GM19023 (cell line): ENCODE measurements around the gene NKD2.
"Not testable (repeated sequence)": the region's sequence is repeated elsewhere in the genome, so short reads cannot be mapped to it uniquely, and the experiment has no call there.

Experiments used
- ATAC-seq: cut with Tn5 transposase; IDR thresholded peaks from one replicate; pipeline ENCODE4 v1.9.1; 2021; ENCODE audit warnings: mild to moderate bottlenecking, moderate library complexity; ENCODE audit not compliant: unreplicated experiment

NKD2 gene

DNA sequence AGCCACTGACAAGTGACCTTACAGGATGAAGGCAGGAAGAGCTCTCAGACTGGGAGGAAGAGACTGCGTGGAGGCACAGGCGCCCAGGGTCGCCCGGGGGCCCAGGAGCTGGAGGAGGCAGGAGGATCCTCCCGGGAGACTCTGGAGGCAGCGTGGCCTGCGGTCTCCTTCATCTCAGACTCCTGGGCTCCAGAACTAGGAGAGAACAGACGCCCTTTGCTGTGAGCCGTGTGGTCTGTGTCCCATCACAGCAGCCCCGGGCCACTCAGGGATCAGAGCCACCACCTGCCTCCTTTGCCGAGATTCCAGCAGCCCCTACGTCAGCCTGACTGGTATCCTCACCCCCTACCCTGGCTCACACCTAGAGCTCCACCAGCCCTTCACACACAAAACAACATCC is 58.1 kb downstream of the NKD2 start:
- ATAC-seq = no peak

DNA sequence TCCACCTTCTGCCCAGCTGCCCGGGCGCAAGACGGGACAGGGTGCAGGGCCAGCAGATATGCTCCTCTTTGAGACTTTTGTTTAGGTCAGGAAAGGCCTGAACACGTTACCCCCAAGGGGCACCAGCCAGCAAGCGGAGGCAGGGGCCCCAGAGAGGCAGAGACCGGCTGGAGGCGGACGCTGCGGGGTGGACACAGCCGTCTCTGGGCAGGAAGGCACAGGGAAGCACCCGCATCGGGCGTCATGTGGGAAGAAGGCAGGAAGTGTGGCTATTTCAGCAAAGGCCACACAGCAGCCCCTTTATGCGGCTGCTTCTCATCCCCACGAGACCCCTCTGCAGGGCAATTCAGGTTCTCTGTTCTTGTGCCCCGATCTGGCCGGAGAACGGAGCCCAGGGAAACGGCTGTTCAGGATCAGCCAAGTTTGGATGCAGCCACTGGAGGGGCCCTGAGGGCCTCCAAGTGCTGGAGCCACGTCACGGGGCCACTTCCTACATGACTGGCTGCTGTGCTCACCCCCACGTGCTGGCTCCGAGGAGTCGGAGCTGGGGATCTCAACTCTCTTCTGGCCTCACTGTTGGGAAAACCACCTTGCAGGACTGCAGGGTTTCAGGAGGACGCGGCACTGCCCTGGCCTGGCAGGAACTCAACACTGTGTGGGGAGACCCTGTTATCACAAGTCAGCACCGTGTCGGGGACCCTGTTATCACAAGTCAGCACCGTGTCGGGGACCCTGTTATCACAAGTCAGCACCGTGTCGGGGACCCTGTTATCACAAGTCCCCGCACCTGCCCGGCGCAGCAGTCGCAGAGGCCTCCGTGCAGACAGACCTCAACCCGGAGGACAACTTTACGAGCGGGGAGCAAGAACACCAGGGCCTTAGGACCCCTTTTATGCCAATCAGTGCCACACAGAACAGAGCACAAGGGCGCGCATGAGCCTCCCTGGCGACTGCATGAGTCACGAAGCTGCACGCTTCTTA is 58.8 kb downstream of the NKD2 start:
- ATAC-seq = no peak

DNA sequence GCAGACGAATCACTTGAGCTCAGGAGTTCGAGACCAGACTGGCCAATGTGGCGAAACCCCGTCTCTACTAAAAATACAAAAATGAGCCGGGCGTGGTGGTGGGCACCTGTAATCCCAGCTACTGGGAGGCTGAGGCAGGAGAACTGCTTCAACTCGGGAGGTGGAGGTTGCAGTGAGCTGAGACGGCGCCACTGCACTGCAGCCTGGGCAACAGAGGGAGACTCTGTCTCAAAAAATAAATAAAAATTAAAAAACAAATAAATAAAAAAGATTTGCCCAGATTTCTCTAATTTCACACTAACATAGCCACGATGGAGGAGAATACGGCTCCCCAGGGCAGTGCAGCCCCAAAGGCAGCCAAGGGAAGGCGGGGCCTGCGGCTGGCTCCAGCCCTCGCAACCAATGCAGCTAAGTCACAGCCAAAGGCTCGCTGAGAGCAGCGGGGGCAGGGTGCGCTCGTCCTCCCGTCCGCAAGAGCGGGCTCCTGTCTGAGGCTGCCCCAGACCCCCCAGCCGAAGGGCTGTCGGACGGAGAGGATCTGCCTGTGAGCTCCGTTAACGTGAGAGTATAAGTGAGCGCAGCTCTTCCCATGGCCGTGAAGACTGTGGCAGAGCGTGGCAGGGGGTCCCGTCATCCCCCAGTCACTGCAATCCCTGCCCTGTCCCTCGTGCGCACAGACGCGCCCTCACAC is 59.7 kb downstream of the NKD2 start:
- ATAC-seq = no peak

DNA sequence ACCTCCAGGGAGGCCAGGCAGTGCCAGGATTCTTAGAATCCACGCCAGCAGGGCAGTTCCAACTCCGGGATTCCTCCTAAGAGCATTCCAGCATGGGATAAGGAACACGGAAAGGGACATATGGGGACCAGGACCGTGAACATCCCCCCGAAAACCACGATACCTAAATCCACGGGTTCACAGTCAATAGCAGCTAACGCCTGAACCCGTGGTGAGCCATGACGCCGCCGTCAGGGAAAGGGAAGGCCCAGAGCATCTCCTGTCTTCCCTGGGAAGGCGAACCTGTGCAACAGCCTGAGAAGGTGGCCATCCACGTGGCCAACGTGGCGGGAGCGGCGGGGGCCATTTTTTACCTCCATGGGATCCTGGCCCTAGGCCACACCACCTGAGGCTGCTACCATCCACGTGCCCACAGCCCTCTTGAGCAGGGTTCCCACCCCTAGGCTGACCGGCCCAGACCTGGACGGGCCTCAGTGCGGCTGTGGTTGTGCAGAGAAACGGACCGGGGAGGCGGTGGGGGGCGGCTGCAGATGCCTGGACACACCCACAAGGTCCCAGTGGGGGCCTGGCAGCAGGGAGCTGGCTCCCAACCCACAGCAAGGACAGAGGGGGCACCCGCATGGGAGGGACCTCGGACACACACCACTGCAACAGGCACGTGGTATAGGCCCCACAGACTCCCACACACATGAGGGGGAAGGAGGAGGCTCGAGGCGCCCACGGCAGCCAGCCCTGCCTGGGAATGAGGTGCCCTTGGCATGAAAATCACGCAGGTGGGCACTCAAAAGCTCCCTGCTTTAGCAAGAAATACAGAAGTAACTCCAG is 60.5 kb downstream of the NKD2 start:
- no peak for ATAC-seq

DNA sequence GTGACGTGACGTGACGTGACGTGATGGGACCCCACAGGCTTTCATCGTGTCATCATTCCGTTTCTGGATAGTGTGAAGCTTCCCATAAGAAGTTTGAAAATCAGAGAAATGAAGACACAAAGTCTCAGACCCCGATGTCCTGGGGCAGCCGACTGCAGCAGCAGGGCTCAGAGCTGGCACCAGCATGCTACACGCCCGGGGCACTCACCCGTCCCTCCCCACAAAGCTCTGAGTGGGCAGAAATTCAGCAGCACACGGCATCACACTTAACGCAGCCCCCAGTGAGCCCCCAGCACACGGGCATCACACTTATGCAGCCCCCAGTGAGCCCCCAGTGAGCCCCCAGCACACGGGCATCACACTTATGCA is 61.1 kb downstream of the NKD2 start:
- ATAC-seq = no peak

DNA sequence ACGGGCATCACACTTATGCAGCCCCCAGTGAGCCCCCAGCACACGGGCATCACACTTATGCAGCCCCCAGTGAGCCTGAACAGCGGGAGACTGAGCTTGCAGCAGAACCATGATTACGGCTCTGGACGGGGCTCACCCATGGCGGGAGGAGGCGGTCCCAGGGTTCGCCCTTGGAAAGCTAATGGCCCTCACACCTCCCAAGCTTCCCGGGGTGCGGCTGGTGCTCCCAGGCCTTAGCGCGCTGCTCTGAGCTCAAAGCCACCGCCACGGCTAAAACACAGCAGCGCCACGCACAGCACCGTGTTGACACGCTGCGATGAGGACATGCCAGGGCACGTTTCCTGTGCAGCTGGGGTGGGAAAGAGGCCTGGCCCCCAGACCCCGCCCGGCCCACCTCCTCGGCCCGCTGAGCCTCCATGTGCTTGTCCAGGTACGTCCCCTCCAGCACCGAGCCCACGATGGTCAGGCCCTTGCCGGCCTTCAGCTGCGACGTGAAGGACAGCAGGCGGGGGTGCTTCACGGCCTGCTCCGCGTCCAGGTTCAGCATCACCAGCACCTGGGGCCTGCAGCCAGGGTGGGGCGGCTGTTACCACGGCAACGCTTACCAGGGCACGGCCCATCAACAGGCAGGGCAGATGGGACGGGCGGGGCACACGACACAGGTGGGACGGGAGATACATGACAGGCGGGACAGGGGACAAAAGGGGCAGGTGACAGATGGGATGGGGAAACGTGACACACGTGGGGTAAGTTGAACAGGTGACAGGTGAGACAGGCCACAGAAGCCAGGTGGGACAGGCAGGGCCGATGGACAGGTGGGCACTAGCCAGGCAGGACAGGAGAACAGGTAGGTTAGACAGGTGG is 64.9 kb downstream of the NKD2 start:
- ATAC-seq = no peak

DNA sequence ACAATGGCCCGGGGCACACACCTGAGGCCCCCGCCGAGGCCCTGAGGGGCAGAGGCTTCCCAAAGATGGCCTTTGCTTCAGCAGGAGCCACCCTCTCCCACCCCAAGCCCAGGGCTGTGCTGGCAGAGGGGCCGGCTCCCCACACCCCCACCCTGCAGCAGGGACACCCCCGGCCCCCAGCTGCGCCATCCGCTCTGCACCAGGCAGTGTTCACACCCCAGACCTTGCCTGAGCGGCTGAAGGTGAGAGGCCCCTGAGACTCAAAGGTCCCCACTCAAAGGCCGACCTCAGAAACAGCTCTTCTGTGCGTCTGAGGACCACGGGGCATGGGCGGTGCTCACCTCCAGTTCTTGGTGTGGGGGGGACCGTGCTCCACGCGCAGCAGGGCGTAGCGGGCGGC is 65.6 kb downstream of the NKD2 start:
- ATAC-seq = no peak

DNA sequence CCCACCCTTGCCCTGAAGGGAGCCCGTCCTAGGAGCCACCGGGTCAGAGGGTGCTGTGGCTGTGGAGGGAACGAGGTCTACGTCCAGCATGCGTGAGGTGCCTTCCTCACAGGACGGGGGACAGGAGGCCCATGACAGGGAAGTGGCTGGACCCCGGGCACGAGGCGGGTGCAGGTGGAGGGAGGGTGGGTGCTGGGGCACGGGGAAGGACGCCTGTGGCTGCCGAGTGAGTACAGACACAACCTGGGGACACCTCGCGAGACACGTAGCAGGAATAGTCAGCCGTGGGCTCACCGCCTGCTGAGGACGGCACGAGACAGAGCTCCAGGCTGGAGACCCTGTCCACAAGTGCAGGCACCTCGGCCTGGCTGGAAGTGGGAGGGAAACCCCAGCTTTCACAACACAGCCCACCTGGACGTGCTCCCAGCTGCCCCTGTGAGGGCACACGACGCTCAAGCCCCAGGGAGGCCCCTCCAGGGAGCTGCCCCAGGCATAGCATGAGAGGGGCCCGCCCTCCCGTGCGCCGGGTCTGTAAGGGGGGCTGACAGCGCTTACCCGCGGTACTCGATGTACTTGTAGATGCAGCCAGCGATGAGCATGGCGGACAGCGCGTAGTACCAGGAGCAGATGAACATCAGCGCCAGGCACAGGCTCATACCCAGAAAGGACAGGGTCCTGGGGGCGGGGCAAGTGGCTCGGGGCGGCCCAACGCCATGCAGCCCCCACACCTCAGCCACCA is 66.4 kb downstream of the NKD2 start:
- ATAC-seq = no peak

DNA sequence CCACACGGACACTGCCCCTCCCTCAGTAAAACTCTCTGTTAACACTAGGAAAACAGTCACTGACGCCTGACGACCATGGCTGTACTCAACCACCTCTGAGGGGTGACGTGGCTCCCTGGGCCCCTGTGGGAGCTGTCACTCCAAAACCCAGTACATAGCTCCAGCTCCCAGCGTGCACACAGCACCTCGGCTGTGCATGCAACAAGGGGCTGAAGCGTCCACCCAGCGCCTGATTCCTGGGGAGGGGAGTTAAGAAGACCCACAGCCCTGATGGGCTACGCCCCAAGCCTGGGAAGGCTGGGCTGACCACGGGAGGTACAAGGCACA is 66.9 kb downstream of the NKD2 start:
- no peak for ATAC-seq

DNA sequence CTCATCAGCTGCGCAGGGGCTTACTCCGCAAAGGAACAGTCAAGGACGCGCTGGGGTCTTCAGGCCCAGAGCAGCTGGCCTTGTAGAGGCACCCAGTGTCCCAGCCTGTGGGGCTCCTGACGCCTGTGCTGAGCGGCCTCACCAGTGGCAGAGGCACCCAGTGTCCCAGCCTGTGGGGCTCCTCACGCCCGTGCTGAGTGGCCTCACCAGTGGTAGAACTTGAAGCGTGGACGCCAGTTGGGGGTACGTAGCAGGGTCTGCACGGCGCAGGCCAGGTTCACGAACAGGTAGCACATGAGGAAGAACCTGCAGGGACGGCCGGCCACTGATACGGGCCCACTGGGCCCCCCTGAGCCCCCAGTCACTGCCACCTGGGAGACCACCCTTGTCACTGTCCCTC is 67.3 kb downstream of the NKD2 start:
- ATAC-seq = no peak

DNA sequence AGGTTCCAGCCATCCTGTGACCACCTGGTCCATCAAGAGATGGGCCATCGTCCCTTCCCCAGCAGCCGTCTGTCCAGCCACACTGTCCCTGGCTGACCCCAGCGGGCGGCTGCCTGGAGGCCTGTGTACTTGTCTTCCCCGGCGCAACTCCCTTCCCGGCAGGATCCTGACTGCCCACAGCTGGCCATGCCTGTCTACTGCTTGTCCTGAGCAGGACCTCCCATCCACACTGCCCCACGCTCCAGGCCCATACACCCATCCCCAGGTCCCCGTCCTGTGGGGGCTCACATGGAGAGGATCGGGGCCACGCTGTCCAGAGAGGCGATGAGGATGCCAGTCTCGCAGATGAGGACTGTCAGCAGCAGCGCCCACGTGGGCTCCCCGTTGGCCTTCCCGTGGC is 67.8 kb downstream of the NKD2 start:
- ATAC-seq = no peak

DNA sequence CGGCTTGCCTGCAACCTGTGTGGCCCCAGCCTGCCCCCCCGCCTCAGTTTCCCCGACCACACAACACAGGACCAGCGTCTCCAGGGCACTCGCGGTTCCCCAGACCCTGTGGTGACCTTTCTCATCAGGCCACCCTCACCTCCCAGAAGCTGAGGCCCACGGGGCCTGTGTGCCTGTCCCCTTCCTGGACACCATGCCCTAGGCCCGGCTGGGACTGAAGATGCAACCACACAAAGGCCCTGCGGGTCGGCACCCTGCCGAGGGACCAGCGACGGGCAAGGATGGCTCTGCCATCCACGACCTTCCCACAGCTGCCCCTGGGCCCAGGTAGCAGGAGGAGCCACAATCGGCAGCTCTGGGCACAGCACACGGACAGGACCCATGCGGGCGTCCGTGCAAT is 68.4 kb downstream of the NKD2 start:
- no peak for ATAC-seq

DNA sequence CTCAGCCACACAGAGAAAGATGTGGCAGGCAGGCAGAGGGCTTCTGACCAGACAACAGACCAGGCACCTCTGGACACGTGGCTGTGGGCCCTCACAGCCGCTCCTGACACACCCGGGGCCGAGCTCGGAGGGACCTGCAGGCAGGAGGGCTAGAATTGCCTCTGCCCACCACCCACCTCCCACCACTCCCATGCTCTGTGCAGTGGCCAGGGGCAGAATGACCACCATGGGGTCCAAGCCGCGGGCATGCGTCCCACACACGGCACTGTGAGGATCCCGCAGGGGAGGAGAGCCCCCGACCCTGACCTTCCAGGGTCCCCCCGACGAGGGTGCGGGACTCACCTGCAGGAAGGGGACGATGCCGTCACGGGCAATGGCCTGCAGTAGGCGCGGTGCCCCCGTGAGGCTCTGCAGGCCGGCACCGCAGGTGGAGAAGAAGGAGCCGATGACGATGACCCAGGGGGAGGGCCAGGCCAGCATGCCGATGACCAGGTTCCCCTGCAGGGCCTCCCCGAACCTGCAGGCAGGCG is 69.0 kb downstream of the NKD2 start:
- ATAC-seq = no peak

DNA sequence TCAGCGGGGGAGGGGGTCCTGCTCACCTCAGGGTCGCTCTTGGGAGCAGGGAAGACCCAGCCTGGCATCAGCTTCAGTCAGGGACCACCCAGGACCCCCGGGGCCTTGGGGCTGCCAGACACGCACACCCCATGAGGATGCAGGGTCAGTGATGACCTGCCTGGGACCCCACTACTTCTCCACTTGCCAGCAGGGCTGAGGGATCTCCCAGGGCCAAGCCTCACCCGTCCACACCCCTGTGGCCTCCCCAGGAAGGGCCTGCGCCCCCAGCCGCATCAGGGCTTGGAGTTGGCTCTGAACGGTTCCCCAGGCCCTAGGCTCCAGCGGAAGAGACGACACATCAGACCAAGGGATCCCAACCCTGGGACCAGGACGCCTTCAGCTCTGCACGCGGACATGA is 69.6 kb downstream of the NKD2 start:
- no peak for ATAC-seq

DNA sequence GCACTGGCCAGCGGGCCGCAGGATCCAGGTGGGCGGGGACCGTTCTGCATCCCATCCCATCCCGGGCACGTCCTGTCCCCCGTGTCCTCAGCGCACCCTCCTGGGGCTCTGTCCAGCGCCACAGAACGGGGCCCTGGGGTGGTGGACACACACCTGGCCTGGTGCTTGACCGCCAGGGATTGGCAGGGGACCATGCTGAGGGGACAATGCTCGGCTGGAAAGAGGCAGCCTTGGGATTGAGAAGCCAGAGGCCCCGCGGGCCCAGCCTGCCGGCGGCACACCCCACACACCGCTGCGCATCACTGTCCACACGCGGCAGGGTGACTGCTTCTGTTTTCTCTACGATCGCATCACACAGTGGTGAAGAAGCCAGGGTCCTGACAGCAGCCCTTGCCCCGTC is 70.2 kb downstream of the NKD2 start:
- no peak for ATAC-seq

DNA sequence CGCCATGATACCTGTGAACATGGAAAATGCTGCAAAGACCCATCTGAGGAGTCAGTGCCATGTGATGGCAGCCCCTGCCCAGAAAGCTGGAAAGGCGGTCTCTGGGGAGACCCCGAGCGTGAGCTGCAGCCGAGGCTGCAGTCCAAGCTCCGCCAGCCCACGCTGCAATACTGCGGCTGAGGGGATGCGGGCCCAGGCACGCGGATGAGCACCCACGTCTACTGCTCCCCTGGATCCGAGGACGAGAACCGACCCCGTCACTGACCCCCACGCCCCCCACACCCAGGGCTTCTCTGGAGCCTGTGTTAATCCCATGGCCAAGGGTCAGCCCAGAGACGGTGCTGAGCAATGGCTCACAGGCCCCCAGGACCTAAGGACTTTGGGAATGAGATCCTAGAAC is 70.9 kb downstream of the NKD2 start:
- no peak for ATAC-seq

DNA sequence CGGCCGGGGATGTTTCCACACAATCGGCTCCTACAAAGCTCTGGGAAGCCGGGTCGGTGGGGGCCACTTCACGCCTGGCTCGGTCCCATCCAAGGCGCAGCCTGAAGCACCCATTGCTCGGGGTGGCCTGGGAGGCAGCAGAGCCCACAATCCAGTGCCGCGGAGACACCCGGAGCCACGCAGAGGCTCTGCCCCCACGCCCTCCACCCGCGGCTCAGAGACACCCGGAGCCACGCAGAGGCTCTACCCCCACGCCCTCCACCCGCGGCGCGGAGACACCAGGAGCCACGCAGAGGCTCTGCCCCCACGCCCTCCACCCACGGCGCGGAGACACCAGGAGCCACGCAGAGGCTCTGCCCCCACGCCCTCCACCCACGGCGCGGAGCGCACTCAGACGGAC is 71.4 kb downstream of the NKD2 start:
- no peak for ATAC-seq

DNA sequence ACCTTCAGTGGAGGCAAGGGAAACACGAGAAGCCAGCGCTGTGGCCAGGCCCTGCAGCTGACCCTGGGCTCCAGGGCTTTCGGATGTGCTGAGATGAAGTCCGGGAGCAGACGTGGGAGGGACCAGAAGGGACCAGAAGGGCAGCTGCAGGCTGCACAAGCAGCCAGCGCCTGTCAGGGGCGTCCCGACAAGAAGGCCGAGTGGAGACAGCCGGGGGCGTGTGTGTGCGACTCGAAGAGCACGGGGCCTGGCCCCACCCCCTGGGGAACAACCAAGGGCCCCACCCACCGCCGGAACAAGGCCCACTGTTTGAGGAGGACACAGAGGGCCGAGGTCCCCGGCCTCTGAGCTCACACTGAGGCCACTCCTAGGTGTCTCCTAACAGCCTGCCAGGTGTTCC is 71.8 kb downstream of the NKD2 start:
- ATAC-seq = no peak

DNA sequence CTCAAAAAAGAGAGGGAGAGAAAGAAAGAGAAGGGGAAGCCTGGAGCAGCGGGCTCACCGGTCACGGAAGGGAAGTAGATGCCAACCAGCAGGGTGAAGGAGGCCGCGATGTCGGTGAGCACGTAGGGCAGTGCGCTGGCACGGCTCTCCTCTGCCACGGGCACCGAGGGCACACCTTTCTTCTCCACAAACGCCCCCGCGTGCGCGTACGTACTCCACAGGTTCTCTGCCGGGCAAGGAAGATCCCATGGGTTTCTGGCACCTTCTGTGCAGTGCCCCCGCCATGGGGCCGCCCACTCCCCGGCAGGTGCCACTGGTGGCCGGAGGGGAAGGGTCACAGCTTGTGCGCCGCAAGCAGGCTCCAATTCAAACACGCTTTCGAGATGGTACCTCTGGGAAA is 72.9 kb downstream of the NKD2 start:
- no peak for ATAC-seq

DNA sequence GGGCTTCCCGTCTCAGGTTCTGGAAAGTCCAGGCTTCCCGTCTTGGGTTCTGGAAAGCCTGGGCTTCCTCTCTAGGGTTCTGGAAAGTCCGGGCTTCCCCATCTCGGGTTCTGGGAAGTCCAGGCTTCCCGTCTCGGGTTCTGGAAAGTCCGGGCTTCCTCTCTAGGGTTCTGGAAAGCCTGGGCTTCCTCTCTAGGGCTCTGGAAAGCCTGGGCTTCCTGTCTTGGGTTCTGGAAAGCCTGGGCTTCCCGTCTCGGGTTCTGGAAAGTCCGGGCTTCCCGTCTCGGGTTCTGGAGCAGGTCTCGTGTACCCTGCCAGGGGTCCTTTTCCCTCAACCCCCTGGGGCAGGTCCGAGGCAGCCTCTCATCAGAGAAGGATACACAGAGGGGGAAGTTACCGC is 74.4 kb downstream of the NKD2 start:
- not testable (repeated sequence) for ATAC-seq
